AG09309 (cell line): ENCODE results near the gene ZNF716.

Experiments
- DNase-seq: peaks from one replicate; pipeline ENCODE4 v3.0.0-alpha.2; 2010; ENCODE audit warnings: low read depth
- H3K4me3 ChIP-seq: 2 replicates; pipeline ENCODE4 v1.5.1; 2011; ENCODE audit warnings: mild to moderate bottlenecking, low read depth, low read length, moderate library complexity; ENCODE audit not compliant: control insufficient read depth
- TF ChIP-seq, protein P1 (sequence below): IDR thresholded peaks from 2 replicates; pipeline ENCODE4 v1.5.1; 2011; ENCODE audit warnings: mild to moderate bottlenecking, low read depth, low read length, inconsistent platforms; ENCODE audit not compliant: insufficient read depth, control insufficient read depth; ENCODE audit errors: missing control alignments

Gene ZNF716

DNA sequence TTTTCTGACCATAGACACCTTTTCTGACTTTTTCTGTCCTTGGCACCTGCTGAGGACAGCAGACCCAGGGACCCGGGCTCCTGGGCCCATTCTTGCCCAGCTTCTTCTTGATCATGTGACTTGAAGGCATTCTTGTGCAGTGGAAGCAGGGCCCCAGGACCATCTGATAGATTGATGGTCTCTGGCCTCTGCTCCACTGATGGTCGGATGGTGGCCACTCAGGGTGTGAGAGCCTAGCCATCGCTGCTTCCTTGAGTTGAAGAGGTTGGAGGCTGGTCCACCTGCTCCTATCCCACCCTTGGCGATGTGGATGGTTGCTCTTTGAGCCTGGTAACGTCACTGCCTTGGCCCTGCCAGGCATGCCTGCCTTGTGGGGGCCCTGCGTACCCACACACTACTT, 37.8 kb upstream of the ZNF716 start:
- TF ChIP-seq, protein P1, sequence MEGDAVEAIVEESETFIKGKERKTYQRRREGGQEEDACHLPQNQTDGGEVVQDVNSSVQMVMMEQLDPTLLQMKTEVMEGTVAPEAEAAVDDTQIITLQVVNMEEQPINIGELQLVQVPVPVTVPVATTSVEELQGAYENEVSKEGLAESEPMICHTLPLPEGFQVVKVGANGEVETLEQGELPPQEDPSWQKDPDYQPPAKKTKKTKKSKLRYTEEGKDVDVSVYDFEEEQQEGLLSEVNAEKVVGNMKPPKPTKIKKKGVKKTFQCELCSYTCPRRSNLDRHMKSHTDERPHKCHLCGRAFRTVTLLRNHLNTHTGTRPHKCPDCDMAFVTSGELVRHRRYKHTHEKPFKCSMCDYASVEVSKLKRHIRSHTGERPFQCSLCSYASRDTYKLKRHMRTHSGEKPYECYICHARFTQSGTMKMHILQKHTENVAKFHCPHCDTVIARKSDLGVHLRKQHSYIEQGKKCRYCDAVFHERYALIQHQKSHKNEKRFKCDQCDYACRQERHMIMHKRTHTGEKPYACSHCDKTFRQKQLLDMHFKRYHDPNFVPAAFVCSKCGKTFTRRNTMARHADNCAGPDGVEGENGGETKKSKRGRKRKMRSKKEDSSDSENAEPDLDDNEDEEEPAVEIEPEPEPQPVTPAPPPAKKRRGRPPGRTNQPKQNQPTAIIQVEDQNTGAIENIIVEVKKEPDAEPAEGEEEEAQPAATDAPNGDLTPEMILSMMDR: no peak
- no peak overlapping the region for H3K4me3 ChIP-seq
- DNase-seq: no peak

DNA sequence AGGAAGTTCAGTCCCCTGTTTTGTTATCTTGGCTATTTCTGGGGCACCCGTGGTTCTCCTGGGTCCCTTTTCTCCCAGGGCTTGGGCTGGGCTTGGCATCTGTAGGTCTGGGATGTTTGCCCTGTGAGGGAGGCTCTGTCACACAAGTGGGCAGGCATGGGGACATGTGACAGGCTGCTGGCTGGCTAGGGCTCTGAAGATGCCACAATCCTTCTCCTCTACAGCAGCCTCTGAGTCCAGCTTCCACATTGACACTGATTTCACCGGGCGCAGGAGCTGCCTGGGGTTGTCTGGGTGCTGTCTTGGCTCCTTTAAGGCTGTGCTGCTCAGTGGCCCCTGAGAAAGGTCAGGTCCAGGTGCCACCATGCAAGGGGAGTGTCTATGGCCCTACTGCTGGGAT, 37.4 kb upstream of the ZNF716 start:
- DNase-seq: no peak
- TF ChIP-seq, protein P1: no peak
- no peak overlapping the region for H3K4me3 ChIP-seq

DNA sequence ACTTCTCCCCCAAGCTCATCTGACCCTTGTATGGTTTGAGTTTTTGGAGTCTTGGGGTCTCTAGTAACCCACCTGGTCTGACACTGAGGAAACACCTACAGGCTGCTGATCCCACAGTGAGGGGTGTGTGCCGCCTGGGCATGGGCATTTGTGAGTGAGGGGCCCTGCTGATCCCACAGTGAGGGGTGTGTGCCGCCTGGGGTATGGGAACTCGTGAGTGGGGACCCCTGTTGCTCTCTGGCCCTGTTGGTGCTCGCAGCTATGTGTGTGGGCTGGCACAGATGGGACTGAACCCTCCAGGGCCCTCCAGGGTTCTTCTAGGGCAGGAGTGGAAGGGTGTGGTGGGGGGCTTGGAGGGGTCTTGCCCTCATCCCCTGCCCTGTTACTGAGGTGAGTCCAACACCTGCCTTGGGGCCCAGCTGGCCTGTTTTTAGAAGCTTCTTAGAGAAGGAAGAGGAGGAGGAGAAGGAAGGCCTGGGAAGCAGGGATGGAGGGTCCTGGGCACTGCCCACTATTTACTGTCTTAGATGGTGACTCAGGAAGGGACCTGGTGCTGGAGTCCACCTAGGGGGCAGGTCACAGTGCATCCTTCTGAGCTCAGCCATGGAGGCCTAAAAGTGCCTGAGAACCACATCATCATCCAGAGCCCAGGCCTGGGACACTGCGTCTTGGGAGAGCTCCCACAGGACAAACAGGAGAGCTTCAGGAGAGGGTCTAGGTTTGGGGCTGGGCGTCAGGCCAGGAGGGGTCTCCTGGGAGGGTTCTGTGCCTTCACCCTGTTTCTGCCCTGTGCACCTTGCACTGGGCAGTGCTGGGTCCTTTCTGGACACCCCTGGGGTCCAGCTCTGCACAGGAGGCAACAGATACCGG, 36.2 kb upstream of the ZNF716 start:
- TF ChIP-seq, protein P1: no peak
- no peak overlapping the region for H3K4me3 ChIP-seq
- no peak for DNase-seq

DNA sequence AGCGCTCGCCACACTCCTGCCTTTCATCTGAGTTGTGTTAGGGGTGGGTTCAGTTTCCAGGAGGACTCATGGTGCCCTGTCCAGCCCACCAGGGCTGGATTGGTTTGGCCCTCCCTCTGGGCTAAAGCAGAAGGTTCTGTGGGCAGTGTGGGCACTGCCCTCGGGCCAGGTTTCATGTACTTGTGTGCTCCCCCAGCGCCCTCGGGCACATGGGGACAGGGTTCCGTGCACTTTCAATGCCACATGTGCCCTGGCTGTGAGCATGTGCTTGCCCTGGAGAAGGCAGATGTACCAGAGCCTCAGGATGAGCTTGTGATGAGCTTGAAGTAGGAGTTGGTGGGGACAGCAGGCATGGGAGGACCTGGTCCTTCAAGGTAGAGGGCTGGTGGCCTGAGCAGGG, 35.6 kb upstream of the ZNF716 start:
- no peak for DNase-seq
- TF ChIP-seq, protein P1: no peak
- H3K4me3 ChIP-seq: no peak overlapping the region

DNA sequence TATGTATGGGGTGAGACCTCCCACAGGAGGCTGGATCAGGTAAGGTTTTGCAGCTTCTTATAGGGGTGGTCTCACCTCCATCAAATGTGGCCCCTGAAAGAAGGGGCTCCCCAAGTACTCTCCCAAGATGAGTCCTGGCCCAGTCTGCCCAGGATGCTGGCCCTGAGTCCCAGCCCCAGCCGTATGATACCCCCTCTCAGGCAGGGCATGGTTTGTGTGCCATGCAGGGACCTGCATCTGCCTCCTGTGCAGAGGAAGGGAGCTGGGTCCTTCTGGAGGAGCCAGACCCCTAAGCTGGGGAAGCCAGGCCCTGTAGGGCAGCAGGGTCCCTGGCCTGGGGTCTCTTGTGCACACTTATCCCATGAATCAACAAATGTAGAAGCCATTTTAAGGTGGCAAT, 35.1 kb upstream of the ZNF716 start:
- TF ChIP-seq, protein P1: no peak
- H3K4me3 ChIP-seq: no peak overlapping the region
- DNase-seq: no peak

DNA sequence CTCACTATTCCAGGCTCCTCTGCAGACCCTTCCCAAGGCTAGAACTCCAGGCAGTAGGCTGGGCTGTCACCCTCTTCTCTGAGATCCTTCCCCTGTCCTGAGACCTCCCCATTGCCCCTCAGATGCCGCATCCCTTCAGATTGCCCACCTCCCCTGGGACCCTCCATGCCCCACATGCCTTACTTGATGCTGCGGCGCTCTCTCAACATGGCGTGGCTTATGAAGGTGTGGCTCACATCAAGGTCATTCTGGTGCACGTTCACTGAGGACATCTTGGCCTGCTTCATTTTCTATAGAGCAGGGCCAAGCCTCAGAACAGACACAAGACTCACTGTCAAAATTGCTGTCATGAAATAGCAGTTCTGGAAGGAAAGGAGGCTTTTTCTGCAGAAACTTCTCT, 34.7 kb upstream of the ZNF716 start:
- H3K4me3 ChIP-seq: no peak overlapping the region
- no peak for DNase-seq
- TF ChIP-seq, protein P1: no peak
